GM21723 (cell line): Measurements from ENCODE around the gene KIAA0513.
"Not testable (repeated sequence)": the region's sequence is repeated elsewhere in the genome, so short reads cannot be mapped to it uniquely, and the experiment has no call there.

Experiments
- ATAC-seq: cut with Tn5 transposase; IDR thresholded peaks from one replicate; pipeline ENCODE4 v1.9.1; 2021; ENCODE audit warnings: mild to moderate bottlenecking, moderate library complexity; ENCODE audit not compliant: unreplicated experiment

KIAA0513 gene

GRCh38 chr16:85105475-85105874, 77.9 kb downstream of the KIAA0513 start:
- ATAC-seq = no peak

DNA sequence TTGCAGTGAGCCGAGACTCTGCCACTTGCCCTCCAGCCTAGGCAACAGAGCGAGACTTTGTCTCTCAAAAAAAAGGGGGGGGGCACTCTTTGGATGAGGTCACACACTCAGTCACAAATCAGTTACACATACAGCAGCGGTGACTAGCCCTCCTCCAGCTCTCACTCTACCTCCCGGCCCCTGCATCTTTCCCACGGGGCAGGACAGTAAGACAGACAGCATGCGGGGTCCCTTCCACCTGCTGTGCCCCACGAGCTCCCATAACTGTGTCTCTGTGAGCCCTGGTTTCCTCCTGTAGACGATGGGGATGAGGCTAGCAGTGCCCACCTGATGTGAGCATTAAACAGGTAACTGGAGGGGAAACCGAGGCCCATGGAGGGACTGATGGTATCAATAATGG, 79.5 kb downstream of the KIAA0513 start:
- no peak for ATAC-seq

DNA sequence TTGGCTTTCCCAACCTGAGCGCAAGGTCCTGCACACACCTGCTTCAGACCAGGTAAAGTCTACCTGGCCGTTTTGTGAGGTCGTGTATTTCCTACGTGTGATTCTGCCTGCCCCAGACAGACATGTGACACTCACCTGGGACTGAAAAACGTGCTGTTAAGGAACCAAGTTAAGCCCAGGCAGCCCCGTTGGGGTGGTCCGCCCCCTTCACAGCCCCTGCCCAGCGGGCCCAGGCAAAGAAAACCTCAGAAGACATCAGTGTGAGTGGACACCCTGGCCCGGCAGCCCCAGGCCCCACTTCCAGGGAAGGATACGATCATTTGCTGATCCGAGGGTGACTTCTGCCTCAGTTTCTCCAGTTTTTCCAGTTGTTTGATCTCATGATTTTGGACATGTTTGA, 79.9 kb downstream of the KIAA0513 start:
- no peak for ATAC-seq

- ATAC-seq = no peak
These were observed 82.5 kb downstream of the KIAA0513 start for GRCh38 chr16:85110105-85110504.

GRCh38 chr16:85111184-85111583, 83.6 kb downstream of the KIAA0513 start:
- ATAC-seq = no peak

DNA sequence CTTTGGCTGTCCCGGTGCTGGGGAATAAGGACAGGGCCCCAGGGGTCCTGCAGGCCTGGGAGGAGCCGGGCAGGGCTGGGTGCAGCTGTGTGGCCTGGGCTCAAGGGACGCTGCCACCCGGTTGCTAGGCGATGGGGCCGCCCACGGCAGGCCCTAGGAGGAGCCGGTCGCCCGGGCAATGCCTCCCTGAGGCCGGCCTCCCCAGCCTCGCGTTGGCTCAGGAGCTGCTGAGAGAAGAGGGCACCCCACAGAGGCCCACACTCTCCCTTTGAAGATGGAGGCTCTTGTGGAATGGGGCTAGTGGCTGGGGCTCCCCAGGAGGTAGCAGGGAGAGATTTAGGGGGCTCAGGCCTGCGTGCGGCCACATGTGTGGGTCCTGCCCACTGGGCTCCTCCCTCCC, 84.8 kb downstream of the KIAA0513 start, which contains the start of gene CIBAR2:
Gene CIBAR2, minus strand, starts transcription at position 109 of the 400 bp plus-strand sequence. CDS start 120 bp downstream, outside the sequence.
- no peak for ATAC-seq

GRCh38 chr16:85113168-85113733, 85.7 kb downstream of the KIAA0513 start:
- ATAC-seq = no peak

DNA sequence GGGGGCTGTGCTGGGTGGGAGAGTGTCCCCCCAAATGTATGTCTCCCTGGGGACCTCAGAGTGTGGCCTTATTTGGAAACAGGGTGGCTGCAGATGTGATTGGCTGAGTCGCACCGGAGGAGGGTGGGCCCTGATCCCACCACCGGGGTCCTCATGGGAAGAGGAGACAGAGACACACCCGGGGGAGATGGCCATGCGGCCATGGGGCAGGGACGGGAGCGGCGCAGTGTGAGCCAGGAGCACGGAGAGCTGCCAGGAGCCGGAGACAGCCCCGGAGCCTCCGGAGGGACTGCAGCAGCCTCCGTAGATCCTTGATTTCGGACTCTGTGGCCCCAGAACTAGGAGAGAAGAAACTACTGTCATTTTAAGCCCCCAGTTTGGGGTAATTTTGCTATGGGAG, 86.3 kb downstream of the KIAA0513 start:
- ATAC-seq = no peak

GRCh38 chr16:85114909-85115567, 87.4 kb downstream of the KIAA0513 start:
- ATAC-seq = no peak

DNA sequence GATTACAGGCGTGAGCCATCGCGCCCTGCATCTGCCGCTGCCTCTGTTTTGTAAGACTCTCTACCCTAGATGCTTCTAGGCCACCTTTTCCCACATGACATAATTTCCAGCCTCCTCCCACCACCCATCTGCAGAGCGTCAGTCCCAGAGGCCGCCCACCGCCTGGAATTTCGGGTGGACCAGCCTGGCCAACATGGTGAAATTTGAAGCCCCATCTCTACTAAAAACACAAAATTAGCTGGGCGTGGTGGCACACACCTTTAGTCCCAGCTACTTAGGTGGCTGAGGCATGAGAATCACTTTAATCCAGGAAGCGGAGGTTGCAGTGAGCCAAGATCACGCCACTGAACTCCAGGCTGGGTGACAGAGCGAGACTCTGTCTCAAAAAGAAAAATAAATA, 89.8 kb downstream of the KIAA0513 start:
- no peak for ATAC-seq

GRCh38 chr16:85120006-85120340, 92.4 kb downstream of the KIAA0513 start:
- ATAC-seq = no peak

DNA sequence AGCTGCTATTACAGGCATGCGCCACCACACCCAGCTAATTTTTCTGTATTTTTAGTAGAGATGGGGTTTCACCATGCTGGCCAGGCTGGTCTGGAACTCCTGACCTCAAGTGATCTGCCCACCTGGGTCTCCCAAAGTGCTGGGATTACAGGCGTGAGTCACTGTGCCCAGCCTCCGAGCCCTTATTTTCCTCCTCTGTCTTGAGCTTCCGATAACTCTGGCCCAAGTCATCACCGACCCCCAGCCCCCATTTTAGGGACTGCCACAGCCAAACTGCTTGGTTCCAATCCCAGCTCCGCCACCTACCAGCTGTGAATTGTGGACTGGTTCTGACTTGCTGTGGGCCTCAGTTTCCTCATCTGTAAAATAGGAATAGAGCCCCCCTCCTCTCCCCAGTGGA, 95.8 kb downstream of the KIAA0513 start:
- not testable (repeated sequence) for ATAC-seq

DNA sequence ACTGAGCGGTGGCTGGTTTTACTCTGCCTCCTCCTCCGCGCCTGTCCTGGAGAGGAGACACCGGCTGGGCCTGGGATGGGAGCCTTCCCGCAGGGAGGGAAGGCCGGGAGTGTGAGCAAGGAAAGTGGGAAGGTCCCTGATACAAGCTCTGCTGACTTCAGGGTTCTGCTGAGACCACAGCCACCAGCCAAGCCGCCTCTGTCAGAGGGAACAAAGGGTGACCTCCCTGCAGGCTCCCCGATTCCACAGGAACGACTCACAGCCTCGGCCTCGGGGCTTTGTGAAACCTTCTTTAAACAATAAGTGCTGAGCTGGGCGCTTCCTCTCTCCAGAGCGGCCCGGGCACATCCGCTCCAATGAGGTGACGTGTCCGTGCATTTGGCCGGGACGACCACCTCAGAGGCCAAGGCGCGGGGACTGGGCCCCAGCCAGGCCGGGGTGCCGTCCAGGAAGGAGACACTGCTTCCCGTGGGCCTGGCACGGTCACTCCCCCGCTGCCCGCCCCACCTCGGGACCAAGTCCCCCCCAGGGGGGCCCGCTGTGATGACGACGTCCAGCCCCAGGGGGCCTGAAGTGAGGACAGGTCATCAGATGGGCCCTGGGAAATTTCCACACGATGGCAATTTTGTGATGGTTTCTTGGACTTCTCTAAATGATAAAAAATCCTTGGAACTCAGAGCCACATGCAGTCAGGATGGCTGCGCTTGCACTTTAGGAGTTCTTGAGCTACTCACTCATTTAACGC, 96.5 kb downstream of the KIAA0513 start:
- ATAC-seq = no peak

DNA sequence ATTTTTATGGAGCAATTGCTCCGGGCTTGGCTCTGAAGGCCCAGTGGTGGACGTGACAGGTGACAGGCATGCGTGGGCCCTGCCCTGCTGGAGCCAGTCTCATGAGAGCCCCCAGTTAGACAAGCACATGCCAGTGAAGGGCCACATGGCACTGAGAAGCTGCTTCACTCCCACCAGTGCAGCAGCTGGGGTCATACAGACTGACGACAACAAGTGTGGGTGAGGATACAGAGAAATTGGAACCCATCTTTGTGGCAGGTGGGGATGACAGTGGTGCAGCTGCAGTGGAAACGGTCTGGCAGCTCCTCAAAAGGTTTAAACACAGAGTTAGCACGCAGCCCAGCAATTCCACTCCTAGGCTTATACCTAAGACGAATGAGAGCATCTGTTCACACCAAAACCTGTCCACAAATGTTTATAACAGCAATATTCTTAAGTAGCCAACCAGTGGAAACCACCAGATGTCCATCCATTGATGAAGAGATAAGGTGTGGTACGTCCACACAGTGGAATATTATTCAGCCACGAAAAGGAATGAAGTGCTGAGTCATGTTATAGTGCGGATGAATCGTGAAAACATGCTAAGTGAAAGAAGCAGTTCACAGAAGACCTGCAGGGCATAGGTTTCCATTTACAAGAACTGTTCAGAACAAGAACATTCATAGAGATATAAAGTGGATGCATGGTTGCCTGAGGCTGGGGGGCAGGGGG, 97.2 kb downstream of the KIAA0513 start:
- no peak for ATAC-seq

DNA sequence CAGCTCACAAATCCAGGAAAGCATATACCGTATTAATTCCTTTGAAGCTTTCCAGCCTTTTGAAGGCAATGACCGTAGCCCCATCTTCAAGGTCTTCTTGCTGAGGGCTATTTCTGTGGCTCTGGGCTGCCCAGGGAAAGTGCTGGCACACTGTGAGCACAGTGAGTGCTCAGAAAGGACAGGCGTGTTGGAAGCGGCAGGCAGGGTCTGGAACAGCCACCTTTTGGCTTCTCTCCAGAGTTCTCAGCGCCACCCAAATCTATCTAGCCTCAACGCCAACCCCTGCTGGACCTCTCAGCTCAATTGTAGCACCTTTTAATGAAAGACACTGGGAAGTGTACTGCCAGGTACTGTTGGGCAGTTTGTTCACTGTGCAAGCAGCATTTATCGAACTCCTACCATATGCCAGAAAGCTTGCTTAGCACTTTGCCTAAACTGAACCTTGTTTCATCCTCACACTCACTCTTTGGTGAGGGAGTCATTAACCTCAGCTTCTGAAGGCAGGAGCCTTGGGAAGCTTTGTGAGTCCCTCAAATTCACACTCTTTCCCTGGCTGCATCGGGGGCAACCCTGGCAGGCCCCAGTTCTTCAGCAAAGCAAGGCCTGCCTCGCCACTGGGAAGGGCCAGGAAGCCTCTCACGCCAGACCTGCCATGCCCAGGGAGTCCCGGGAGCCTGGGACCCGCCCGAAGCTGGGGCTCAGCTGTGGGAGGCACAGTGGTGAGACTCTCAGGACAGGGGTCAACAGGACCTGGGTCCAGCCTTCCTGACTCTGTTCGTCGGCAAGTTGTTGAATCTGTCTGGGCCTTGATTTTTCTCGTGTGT, 98.2 kb downstream of the KIAA0513 start:
- ATAC-seq = no peak

- ATAC-seq = no peak
These were observed 98.8 kb downstream of the KIAA0513 start for GRCh38 chr16:85126394-85126704.

DNA sequence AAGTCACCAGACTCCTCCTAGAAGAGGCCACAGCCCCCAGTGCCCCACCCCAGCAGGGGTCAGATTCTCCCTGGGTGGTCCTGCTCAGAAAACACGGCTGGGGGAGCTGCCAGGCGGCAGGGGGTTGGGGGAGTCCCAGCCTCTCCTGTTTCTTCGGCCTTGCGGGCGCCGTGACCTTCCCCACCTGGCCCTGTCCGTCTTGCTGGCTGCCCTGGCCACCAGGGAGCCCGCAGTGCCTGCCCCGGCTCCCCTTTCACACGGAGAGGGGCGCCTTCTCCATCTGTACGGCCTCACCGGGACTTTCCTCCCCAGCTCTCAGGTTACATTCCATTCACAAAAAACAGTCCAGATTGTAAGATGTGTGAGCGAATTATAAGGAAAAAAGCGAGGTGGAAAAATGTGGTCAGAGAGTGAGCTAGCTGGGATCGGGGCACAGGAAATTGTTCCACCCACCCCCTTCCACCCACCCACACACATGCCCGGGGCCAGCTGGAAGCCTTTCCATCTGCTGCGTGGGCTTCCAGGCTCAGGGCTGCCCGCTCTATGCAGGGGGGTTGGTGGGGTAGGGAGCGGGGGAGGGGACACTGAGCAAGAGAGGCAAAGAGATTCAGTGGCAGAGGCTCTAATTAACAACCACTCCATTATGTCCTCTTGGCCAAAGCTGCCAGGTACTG, 99.2 kb downstream of the KIAA0513 start:
- ATAC-seq = no peak

DNA sequence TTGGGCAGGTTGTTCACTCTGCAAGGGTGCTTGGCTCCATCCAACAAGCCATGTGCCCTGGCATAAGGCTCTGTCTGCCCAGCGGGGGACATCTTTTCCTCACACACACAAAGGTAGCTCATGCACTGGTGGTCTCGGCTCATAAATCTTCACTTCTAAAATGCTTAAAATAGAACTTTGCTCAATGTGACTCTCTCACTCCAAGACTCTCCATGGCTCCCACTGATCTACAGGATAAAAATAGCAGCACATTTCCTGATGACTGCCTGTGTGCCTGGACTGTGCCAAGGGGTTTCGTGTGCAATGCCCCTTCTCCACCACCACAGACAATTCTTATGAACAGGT, 99.8 kb downstream of the KIAA0513 start:
- no peak for ATAC-seq

GRCh38 chr16:85128079-85128837, 100.7 kb downstream of the KIAA0513 start:
- no peak for ATAC-seq
